ENCODE results near the gene MSL3B.
A peak's percentile ranks its signal among the peaks of the same experiment; 100 is the strongest.

MSL3B gene

DNA sequence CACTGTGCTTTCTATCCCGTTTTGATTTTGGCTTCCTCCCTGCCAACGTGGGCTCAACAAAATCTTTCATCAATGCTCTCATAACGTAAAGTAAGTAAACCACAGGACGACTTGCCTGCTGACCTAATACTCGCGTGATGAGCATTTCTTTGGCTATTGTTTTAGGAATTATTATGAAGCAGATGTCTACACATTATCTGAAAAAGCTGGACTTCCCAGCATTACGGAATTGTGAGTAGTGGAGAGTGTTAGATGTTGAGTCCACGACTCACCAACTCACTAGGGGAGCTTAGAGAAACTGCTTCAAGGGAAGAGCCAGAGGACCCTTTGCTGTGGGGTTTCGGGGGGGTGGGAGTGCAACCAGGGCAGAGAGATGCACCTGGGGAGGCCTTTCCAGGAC lies 35.8 kb downstream of the MSL3B start:
- DNase-seq: no peak

- DNase-seq: no peak
Observed at GRCh38 chr2:233831861-233832260, 36.3 kb downstream of the MSL3B start.

DNA sequence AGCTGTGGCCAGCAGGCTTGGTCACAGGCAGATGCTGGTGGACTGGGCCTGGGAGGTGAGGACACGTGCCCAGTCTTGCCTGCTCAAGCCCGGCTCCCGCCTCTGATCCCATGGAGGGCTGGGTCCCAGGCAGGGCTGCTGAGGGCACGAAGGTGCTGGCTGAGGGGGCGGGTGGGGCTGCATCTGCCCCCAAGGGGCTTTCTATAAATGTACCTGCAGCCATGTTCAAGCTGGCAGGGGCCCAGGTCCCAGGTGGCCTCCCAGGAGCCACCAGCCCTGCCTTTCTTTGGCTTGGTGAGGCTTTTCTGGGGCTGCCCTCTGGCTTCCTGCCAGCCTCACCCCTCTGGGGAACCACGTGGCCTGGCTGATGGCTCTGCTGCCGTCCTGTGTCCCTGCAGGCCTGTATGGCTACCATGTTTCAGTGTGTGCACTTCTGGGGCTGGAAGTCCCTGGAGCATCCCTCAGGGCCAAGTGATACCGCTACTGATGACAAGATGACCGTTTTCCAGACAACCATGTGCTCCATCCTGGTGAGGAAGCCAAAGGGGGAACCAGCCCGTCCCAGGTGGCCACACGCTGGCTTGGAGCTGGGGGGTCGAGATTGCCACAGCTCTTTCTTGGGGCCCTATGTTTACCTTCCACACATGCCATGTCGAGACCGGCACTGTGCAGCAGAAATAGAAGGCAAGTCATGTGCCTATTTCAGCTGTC lies 37.0 kb downstream of the MSL3B start:
- DNase-seq: peak; percentile 58

DNA sequence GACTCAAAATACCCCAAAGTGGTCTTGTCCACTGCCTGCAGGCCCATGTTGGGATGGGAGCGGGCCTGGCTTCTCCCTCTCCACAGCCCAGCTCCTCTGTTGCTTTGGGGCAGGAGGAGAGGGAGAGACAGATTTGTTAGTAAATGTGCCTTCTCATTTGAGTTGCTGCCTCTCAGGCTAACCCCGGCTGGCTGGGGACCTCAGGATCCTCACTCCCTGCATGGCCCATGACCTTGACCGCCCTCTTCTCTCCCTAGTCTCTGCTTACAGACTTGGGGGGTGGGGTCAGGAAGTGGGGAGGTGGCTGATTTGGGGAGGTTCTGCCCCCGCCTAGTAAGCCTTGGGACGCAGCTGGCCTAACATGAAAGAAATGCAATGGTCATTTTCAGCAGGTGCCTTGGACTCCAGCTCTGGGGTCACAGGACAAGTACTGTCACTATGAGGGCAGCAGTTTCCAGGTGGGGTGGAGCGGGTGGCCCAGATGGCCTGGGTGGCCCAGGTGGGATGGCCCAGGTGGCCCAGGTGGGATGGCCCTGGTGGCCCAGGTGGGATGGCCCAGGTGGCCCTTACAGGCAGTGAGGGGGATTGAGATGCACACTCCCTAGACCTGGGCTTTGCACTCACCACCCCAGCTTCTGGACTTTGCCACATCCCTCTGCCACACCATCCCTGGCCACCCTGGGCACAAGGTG lies 37.9 kb downstream of the MSL3B start:
- no peak for DNase-seq

GRCh38 chr2:233829193-233830110 lies 38.7 kb downstream of the MSL3B start:
- DNase-seq: no peak

- no peak for DNase-seq
Observed at GRCh38 chr2:233828546-233829192, 39.5 kb downstream of the MSL3B start.

GRCh38 chr2:233824373-233824772 lies 43.8 kb downstream of the MSL3B start:
- DNase-seq: no peak

GRCh38 chr2:233823731-233824121 lies 44.5 kb downstream of the MSL3B start:
- no peak for DNase-seq

DNA sequence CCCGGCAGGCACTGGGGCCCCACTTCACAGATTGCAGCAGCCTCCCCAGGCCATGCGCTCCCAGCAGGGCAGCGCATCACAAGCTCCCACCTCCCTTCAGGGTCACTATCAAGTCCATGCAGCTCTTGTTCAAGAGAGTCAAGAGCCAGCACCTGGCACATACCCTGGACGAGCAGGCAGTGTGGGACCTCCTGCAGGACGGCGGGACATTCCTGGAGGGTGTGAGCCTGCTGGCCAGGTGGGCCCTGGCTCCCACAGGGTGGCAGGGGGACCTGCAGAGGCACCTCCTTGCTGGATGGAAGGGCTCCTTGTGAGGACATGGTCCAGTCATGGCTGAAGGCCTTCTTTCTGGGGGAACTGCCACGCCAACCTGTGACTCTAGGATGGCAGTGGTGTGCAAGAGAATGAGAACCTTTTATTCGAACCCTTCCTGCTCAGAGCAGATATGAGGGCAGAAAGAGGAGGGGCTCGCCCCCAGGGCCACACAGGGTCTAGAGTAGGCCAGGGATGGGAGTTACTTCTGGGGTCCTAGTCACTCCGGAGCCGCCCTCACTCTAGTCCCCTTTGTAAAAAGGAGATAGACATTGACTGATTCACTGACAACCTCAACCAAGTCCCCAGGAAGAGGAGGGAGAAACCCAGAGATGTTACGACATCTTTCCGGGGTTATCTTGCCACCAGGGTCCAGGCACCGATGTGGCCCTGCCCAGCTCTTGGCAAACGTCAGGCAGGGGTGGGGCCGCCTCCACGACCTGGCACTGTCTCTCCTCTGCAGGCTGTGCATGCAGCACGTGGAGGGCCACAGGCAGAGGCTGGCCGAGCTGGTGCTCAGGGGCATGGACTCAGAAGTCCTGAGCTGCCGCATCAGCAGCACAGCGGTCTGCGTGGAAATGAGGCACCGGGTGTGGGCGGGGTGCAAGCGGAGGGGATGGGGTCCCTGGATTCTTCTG lies 45.1 kb downstream of the MSL3B start:
- DNase-seq: no peak

- DNase-seq: no peak
Observed at GRCh38 chr2:233822101-233822771, 46.0 kb downstream of the MSL3B start.

- DNase-seq: no peak
Observed at GRCh38 chr2:233821709-233822100, 46.5 kb downstream of the MSL3B start.

- no peak for DNase-seq
Observed at GRCh38 chr2:233821196-233821595, 47.0 kb downstream of the MSL3B start.

GRCh38 chr2:233820774-233821105 lies 47.4 kb downstream of the MSL3B start:
- no peak for DNase-seq

DNA sequence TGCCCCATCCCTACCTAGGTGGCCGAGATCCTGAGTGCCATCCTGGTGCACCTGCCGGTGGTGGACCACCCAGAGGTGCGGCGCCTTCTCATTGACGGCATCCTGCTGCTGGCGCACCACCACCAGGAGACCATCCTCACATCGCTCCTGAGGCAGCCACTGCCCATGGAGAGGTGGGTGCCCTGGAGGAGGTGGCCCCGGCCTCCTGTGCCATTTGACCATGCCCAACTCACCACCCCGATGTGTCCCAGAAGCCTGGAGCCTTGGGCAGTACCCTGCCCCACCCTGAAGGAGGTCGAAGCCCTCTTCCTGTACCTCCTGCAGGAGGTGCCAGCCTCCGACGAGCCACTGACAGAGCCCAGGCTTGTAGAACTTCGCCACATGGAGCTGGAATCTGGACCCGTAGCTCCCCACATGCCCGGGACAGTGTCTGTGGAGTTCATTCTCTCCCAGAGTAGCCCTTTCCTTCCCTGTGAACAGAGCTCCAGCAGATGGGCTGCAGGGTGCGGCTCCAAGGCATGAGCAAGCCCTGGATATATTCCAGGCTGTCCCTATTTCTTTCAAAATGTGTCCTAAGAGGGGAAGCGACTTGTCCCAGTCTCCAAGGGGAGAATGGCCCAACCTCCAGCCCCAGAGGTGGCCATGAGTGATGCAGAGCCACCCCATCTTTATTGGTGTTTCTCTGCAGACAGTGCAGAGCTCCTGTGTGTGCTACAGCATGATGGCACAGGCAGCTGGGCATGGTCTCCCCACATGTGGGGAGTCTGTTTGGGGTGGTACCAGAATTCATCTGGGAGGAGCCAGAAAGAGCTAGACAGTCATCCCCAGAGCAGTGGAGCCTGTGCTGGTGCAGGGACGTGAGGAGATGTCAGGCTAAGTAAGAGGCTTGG lies 48.1 kb downstream of the MSL3B start:
- DNase-seq: no peak

DNA sequence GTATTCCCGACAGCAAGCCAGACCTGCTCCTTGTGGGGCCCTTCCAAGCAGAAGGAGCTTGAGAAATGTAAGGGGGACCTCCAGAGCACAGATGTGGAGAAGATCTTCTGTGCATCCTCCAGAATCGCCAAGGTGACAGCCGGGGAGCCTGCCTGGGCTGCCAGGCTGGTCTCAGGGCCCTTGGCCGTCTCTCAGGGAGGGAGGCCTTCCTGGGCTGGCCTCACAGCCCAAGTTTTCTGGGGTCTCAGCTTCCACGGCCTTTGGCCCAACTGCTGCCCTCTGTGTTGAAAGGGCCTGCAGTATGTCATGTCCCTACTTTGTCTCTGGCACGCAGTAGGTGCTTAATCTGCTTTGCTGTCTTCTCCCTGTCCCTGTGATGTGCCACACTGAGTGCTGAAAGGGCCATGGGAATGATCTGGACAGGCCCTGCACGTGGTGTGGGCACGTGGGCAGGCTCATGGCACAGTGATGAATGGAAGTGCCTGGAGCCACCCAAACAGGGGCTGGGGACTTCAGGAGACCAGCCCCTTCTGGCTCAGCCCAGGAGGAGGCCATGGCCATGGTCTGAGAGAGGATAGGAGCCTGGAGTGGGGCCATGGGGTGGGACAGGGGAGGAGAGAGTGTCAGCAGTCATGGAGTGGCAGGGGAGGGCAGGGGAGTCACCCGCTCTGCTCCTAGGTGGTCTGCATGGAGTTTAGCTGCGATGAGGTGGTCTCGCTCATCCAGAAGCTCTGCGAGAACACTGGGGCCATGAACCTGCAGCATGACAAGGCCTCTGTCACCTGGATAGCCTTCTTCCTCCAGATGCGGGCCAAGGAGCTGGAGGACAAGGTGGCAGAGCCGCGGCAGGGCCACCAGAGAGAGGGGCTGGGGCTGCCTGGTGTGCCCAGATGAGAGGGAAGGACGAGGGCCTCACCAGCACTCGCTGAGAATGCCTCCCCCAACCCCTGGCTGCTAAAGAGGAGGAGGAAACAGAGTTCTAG lies 49.3 kb downstream of the MSL3B start:
- DNase-seq: no peak

- DNase-seq: no peak
Observed at GRCh38 chr2:233817995-233818638, 50.1 kb downstream of the MSL3B start.

GRCh38 chr2:233817361-233817911 lies 50.8 kb downstream of the MSL3B start:
- DNase-seq: no peak

DNA sequence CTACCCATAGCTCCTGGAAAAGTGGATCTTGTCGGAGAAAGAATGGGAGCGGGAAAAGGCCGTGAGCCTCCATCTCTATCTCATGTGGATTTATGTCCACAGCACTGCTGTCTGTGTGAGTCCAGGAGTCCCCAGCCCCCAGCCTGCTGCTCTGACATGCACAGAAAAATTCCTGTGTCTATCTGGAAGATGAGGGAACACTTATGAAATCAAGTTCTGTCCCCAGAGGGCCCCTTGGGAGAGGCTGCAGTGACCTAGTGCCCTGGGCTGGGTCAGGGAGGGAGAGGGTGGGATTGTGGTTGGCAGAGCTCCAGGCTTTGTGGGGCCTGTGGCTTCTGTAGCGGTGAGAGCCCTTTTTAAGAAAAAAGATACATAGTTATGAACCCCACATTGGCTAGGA lies 51.4 kb downstream of the MSL3B start:
- no peak for DNase-seq
